Activated T-helper 2 cell treated with anti-CD3 and anti-CD28 coated beads, Interferon-gamma antibody, Interleukin-2, Interleukin-4, amounts not matched to agents 10 μg/mL and 5 μg/mL and 100 μg/mL, durations not matched to agents 14 hours and 24 hours and 36 hours (primary cell): ENCODE results near the gene ZNF217. TPM values are rescaled to one million over a fixed set of nuclear protein-coding genes. Genes with fewer than 3 reads are reported as not detected.
A peak's percentile ranks its signal among the peaks of the same experiment; 100 is the strongest.
"Not testable (repeated sequence)": the region's sequence is repeated elsewhere in the genome, so short reads cannot be mapped to it uniquely, and the experiment has no call there.

Experiments used
- DNase-seq: peaks from one replicate; pipeline ENCODE4 v3.0.0; 2021; ENCODE audit warnings: low spot score
- H3K27ac Mint-ChIP-seq: one replicate; pipeline ENCODE4 v1.8.0; 2021; ENCODE audit warnings: mixed read lengths
- H3K27me3 Mint-ChIP-seq: one replicate; pipeline ENCODE4 v1.8.0; 2021; ENCODE audit warnings: low read depth, mixed read lengths
- H3K36me3 Mint-ChIP-seq: one replicate; pipeline ENCODE4 v1.8.0; 2021; ENCODE audit warnings: low read depth, mixed read lengths
- H3K4me1 Mint-ChIP-seq: one replicate; pipeline ENCODE4 v1.8.0; 2021; ENCODE audit warnings: low read depth, mixed read lengths
- H3K4me3 Mint-ChIP-seq: one replicate; pipeline ENCODE4 v1.8.0; 2021; ENCODE audit warnings: low read depth, mild to moderate bottlenecking, moderate library complexity, mixed read lengths
- H3K9me3 Mint-ChIP-seq: one replicate; pipeline ENCODE4 v1.8.0; 2021; ENCODE audit warnings: mixed read lengths
- intact Hi-C: fragments of 100-400 bp; cut with micrococcal nuclease; formaldehyde crosslinking; loops from one replicate; pipeline ENCODE4 v1.15.1; 2023
- total RNA-seq: library from RNA; stranded (reverse); gene quantifications from 2 replicates; pipeline ENCODE4 v1.2.3, GENCODE V29; 2022

The ZNF217 gene
- total RNA-seq, 1 donor from 2014 or later: 55.4 TPM

DNA sequence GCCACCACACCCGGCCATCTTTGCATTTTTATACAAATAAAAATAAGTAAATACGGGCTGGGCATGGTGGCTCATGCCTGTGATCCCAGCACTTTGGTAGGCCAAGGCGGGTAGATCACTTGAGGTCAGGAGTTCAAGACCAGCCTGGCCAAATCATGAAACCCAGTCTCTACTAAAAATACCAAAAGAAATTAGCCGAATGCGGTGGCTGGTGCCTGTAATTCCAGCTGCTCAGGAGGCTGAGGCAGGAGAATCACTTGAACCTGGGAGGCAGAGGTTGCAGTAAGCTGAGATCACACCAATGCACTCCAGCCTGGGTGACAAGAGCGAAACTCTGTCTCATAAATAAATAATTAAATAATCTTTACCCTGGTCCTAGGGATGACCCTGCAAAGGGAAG, 22.9 kb upstream of the ZNF217 start:
- H3K27ac Mint-ChIP-seq, H3K27me3 Mint-ChIP-seq, H3K9me3 Mint-ChIP-seq, intact Hi-C loops, H3K4me3 Mint-ChIP-seq, DNase-seq, H3K36me3 Mint-ChIP-seq: not testable (repeated sequence)
- peaks cover 15% of the 10 kb centered on the region for H3K4me1 Mint-ChIP-seq

DNA sequence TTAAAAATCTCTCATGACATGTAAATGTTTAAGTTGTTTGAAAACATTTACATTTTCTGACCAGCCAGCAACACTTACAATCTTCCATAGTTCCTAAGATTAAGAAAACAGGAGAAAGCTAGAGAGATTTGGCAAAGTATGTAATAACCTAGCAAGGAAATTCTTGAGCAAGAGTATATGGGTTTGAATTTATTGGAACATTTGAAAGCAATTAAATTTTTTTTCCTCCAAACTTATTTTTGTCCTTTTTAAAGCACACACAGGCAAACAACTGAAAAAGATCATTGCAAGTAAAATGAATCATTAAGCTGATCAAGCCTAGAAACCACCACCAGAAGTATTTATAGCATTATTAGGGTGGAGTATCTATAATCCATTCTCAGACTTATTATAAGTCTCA, 20.1 kb upstream of the ZNF217 start:
- no peak overlapping the region for H3K27ac Mint-ChIP-seq
- no peaks in the 10 kb centered on the region for H3K27me3 Mint-ChIP-seq
- no peak overlapping the region for H3K4me3 Mint-ChIP-seq
- H3K36me3 Mint-ChIP-seq: peaks cover 6% of the 10 kb centered on the region
- H3K9me3 Mint-ChIP-seq: no peaks in the 10 kb centered on the region
- H3K4me1 Mint-ChIP-seq: peaks cover 23% of the 10 kb centered on the region
- intact Hi-C loops: no loop called here
- no peak for DNase-seq

DNA sequence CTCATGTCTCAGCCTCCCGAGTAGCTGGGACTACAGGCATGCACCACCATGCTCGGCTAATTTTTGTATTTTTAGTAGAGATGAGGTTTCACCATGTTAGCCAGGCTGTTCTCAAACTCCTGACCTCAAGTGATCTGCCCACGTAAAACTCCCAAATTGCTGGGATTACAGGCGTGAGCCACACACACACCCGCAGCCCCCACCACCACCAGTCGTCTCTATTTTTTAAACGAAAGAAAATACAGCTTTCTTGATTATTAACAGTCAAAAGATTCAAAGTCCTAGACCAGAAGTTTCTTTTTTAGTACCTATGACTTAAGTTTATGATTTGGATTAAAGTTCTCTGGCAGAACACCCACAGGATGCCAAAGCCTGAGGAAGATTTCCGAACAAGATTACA, 18.6 kb upstream of the ZNF217 start:
- H3K27ac Mint-ChIP-seq, H3K4me3 Mint-ChIP-seq, H3K9me3 Mint-ChIP-seq, DNase-seq, H3K27me3 Mint-ChIP-seq, intact Hi-C loops: not testable (repeated sequence)
- Mint-ChIP-seq H3K36me3 (peaks cover 14% of the 10 kb centered on the region), H3K4me1 (peaks cover 28% of the 10 kb centered on the region)

DNA sequence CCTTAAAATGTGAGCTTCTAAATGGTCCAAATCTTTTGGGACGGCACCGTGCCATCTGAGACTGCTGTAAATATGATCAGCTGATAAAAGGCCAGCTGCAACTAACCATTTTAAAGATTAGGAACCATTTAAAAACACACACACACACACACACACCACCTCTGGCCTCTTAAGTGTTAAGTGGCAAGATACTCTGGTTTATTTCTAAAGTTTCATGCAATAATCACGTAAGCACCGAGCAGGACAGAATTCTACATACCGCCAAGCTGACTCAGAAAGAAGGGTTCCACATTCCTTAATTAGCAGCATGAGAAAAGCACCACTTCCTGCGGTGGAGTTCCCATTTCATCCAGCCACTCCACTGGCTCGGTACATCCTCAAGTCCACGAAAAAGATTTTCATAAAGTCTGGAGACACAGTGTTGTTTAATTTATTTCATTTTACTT, 17.8 kb upstream of the ZNF217 start:
- no peaks in the 10 kb centered on the region for H3K9me3 Mint-ChIP-seq
- DNase-seq: no peak
- H3K27me3 Mint-ChIP-seq: no peaks in the 10 kb centered on the region
- no peak overlapping the region for H3K27ac Mint-ChIP-seq
- intact Hi-C loops: no loop called here
- peaks cover 14% of the 10 kb centered on the region for H3K36me3 Mint-ChIP-seq
- H3K4me3 Mint-ChIP-seq: no peak overlapping the region
- peaks cover 28% of the 10 kb centered on the region for H3K4me1 Mint-ChIP-seq

DNA sequence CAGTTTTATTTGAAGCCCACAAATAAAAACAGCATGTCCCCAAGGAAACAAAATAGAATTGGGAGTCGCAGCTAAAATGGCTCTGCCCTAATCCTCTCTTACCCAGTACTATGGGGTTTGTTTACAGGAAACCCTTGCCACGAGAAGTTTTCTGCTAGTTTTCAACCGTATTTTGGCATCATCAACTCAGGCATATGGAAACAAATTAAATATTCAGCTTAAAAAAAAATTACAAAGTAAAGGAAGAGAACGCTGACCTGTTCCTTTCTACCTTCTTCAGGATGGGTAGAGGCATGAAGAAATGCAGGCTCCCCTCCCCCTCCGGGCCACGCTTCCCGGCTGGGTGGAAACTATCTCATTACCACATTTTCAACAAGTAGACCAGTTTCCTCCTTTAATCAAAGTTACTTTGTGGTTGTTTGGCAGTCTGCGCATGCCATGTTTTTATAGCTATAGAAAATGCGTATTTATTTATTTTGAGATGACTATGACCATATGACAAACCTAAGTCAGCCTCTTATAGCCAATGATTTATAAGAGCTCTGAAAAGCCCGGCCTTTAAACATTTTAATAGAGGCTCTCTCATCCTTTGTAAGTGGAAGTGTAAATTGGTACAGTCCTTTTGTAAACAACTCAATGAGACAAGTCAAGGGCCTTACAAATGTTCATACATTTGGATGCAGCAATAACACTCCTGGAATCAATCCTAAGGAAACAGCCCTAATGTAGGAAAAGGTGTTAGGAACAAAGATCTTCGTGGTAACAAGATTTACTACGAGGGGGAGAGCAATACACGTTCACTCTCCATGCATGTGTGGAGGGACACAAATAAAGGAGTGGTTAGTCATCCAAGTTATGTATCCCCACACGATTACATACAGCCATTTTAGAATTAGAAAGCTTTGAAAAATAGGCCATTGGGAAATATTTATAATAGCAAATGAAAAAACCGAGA, 16.1 kb upstream of the ZNF217 start:
- H3K27ac Mint-ChIP-seq: peak overlapping the region; percentile 97
- no peaks in the 10 kb centered on the region for H3K9me3 Mint-ChIP-seq
- intact Hi-C loops: loop anchor here (1.0 to 2.0 kb wide), 4 partner anchors 14 to 47 kb away; no protein-coding TSS in a partner anchor
- H3K27me3 Mint-ChIP-seq: no peaks in the 10 kb centered on the region
- peaks cover 16% of the 10 kb centered on the region for H3K36me3 Mint-ChIP-seq
- peak overlapping the region; percentile 82 for H3K4me3 Mint-ChIP-seq
- peaks cover 33% of the 10 kb centered on the region for H3K4me1 Mint-ChIP-seq
- peak; percentile 72 for DNase-seq

DNA sequence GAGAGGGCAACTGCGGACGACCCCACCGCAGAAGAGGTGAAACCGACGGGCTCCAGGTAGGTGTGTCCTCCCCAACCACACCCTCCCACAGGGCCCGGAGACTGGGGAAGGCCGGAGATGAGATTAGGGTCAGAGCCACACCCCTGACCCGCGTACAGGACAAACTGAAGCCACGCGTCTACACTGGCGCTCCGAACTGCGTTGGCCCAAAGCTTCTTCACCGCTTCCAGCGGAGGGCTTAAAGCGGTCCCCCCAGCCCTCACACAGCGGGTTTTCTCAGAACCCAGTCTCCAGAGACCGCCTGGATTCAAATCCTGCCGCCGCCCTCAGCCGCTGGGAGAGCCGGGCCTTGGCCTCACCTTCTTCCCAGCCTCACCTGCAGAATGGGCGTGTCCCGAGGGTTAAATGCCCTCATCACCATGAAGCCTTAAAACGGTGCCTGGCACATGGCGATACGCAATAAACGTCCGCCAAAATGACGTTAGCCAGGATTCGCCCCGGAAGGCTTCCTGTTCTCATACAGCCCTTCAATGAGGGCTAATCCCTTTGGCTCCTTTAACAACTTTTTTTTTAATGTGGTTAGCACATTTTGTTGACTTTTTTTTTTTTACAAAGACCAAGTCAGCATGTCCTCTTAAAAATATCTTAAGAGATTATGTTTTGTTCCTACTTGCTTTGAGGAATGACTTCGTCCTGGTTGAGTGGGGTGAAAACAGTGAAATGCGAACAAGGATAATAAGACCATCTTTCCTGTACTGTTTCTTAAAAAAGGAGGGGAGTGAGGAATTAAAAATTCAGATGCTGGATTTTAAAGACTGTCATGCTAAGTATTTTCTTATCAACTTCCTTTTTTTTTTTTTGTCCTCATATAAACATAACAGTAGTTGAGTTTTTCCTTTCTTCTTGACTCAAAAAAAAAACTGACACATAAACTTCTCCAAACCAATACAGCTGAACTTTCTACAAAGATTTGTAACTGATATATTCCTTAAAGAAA, 15.1 kb upstream of the ZNF217 start:
- Mint-ChIP-seq H3K27me3 (no peaks in the 10 kb centered on the region), H3K4me3 (peak overlapping the region; percentile 82), H3K9me3 (no peaks in the 10 kb centered on the region), H3K4me1 (peaks cover 37% of the 10 kb centered on the region), H3K27ac (peak overlapping the region; percentile 97), H3K36me3 (peaks cover 18% of the 10 kb centered on the region)
- intact Hi-C loops: loop anchor here (1.0 to 2.0 kb wide), 4 partner anchors 14 to 48 kb away; no protein-coding TSS in a partner anchor
- DNase-seq: no peak

DNA sequence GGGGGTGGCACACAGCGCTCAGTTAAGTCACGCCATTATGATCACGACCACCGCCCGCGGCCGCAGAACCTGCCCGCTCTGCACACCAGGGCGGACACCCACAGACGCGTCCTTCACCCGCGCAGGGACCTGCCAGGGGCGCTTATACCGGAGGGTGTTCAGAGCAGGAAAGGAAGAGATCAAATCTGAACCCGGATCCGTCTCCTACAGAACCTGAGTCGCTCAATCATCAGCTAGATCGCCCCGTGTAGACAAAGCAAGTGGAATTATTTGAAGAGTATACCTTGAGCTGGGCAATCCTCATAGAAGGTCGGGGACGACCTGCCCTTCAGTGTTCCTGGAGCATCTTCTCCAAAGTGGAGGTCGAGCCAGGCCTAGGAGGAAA, 14.4 kb upstream of the ZNF217 start:
- no peaks in the 10 kb centered on the region for H3K27me3 Mint-ChIP-seq
- DNase-seq: no peak
- peak overlapping the region; percentile 54 for H3K4me3 Mint-ChIP-seq
- H3K36me3 Mint-ChIP-seq: peaks cover 20% of the 10 kb centered on the region
- intact Hi-C loops: loop anchor here (2.0 kb wide), 2 partner anchors 35 to 49 kb away; no protein-coding TSS in a partner anchor
- H3K4me1 Mint-ChIP-seq: peaks cover 35% of the 10 kb centered on the region
- no peaks in the 10 kb centered on the region for H3K9me3 Mint-ChIP-seq
- H3K27ac Mint-ChIP-seq: peak overlapping the region; percentile 97

DNA sequence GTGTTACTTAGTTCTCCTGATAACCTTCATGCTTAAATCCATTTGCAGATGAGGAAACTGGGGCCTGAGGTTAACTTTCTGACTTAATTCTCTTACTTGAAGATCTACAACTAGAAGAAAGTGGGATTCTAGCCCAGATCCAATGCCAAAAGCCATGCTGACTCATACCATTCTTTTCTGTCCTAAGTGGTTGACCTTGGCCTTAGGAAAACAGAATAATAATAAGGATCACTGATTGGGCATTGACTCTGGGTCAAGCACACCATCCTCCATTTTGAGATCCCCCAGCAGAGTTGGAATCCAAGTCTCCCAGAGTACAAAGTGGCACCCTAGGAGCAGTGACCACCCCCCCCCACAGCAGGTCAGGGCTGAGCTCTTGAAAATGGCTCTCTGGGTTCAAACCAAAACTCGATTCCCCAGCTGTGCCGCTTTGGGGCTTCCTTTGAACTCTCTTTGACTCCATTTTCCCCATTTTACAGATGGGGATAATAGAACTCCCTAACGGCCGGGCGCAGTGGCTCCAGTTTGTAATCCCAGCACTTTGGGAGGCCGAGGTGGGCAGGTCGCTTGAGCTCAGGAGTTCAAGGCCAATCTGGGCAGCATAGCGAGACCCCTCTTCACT, 12.8 kb upstream of the ZNF217 start:
- intact Hi-C loops: no loop called here
- Mint-ChIP-seq H3K27me3 (no peaks in the 10 kb centered on the region), H3K4me3 (no peak overlapping the region), H3K9me3 (no peaks in the 10 kb centered on the region), H3K4me1 (peaks cover 39% of the 10 kb centered on the region), H3K36me3 (peaks cover 29% of the 10 kb centered on the region), H3K27ac (no peak overlapping the region)
- no peak for DNase-seq

DNA sequence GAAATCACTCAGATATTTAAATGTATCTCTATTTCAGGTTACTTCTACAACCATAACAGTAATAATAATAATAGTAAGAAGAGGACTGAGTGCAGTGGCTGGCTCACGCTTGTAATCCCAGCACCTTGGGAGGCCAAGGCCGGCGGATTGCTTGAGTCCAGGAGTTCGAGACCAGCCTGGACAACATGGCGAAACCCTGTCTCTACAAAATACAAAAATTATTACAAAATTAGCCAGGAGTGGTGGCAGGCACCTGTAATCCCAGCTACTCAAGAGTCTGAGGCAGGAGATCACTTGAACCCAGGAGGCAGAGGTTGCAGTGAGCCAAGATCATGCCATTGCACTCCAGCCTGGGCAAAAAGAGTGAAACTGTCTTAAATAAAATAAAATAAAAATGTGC, 11.8 kb upstream of the ZNF217 start:
- H3K4me1 Mint-ChIP-seq: peaks cover 39% of the 10 kb centered on the region
- intact Hi-C loops, DNase-seq, H3K9me3 Mint-ChIP-seq, H3K27ac Mint-ChIP-seq, H3K4me3 Mint-ChIP-seq, H3K27me3 Mint-ChIP-seq: not testable (repeated sequence)
- H3K36me3 Mint-ChIP-seq: peaks cover 35% of the 10 kb centered on the region

DNA sequence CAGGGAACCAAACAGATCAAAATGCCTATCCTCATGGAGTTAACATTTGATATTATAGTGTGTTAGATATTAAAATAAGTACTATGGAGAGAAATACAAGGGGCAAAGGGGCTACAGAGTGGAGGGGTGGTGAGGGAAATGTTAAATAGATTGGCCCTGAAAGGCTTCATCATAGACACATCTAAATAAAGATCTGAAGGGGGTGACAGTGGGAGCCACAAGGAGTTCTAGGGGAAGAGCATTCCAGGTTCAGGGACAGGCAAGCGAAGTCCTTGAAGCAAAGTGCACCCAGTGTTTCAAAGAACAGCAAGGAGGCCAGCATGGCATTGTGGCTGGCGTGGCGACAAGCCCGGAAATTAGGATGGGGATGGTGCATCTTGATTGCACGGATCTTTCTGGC, 11.2 kb upstream of the ZNF217 start:
- DNase-seq, H3K27ac Mint-ChIP-seq, H3K27me3 Mint-ChIP-seq, intact Hi-C loops, H3K9me3 Mint-ChIP-seq, H3K4me3 Mint-ChIP-seq: not testable (repeated sequence)
- H3K4me1 Mint-ChIP-seq: peaks cover 36% of the 10 kb centered on the region
- H3K36me3 Mint-ChIP-seq: peaks cover 36% of the 10 kb centered on the region

DNA sequence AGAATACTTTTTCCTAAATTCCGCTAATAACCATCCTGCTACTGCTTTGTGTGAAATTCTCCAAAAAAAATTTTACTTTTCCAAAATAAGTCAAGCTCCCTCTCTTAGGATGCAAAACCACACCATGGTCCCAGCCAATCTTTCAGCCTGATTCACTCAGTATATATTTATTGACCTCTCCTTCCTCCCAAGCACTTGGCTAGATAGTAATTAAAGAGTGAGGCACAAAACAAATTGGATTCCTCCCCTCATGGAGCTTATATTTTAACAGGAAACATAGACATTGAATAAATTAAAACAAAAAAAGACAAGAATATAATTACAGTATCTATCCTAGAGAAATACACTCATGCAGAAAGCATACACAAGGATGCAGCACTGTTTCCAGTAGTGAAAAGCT, 9.0 kb upstream of the ZNF217 start:
- Mint-ChIP-seq H3K36me3 (peaks cover 23% of the 10 kb centered on the region), H3K9me3 (no peaks in the 10 kb centered on the region), H3K4me3 (no peak overlapping the region), H3K27me3 (no peaks in the 10 kb centered on the region), H3K4me1 (peaks cover 40% of the 10 kb centered on the region), H3K27ac (no peak overlapping the region)
- no peak for DNase-seq
- intact Hi-C loops: no loop called here

DNA sequence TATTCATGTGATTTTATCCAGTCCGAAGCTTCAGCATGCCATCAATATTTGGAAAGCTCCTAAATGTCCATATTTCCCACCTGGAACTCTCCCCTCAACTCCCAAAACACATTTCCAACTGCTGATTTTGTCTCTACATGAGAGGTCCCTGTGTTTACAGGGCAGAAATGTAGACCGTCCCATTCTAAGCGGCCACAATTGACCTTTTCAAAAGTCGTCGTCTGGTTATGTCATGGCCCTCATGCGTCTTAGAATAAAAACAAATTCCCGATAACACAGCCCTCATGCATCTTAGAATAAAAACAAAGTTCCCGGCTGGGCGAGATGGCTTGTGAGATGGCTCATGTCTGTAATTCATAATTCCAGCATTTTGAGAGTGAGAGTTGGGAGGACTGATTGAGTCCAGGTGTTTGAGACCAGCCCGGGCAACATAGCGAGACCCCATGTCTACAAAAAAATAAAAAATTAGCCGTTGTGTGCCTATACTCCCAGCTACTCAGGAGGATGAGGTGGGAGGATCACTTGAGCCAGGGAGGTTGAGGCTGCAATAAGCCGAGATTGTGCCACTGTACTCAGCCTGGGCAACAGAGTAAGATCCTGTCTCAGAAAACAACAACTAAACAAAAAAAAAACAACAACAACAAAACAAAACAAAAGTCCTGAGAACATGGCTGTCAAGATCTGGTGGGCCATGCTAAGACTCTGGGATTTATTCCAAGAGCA, 6.4 kb upstream of the ZNF217 start:
- H3K9me3 Mint-ChIP-seq: no peaks in the 10 kb centered on the region
- no peak overlapping the region for H3K4me3 Mint-ChIP-seq
- no peak for DNase-seq
- H3K27ac Mint-ChIP-seq: peak overlapping the region; percentile 18
- intact Hi-C loops: loop anchor here (2.0 to 5.0 kb wide), 3 partner anchors 21 to 267 kb away; no protein-coding TSS in a partner anchor
- H3K27me3 Mint-ChIP-seq: no peaks in the 10 kb centered on the region
- peaks cover 23% of the 10 kb centered on the region for H3K36me3 Mint-ChIP-seq
- H3K4me1 Mint-ChIP-seq: peaks cover 56% of the 10 kb centered on the region
